H1 (cell line): ENCODE measurements around the gene OPCML. TPM values are rescaled to one million over a fixed set of nuclear protein-coding genes. Genes with fewer than 3 reads are reported as not detected.

Source experiments
- CTCF ChIA-PET: fragments of 300-600 bp; sonication (Branson Sonifier 250); formaldehyde crosslinking; loops from one replicate; lab custom pipeline; 2021; ENCODE audit not compliant: partially characterized antibody; lab: Charles Lee
- POLR2A ChIA-PET: fragments of 300-600 bp; sonication (Branson Sonifier 250); formaldehyde crosslinking; loops from one replicate; lab custom pipeline; 2021; ENCODE audit warnings: inconsistent platforms; ENCODE audit not compliant: partially characterized antibody; lab: Charles Lee
- DNase-seq, 2 experiments: peaks; one replicate each; pipeline versions ENCODE4 v3.0.0 to v3.0.0-alpha.2; 2010 to 2022; ENCODE audit warnings: low spot score in 2 of 2, low read depth in 1 of 2, mixed read lengths in 1 of 2
- FAIRE-seq: peaks from 2 replicates; lab custom pipeline; 2011; peaks lifted over from hg19 to GRCh38; lab: Jason Lieb, UNC
- H2AFZ ChIP-seq: 2 replicates; pipeline ENCODE4 v1.8.1; 2012; ENCODE audit warnings: low read length, inconsistent platforms
- H2AK5ac ChIP-seq: 2 replicates; pipeline ENCODE4 v1.6.1; 2013; ENCODE audit warnings: low read depth, low read length
- H2BK120ac ChIP-seq: replicated peaks from 2 replicates; pipeline ENCODE3; 2013; ENCODE audit warnings: low read depth, low read length, inconsistent platforms
- H2BK12ac ChIP-seq: 2 replicates; pipeline ENCODE4 v1.6.1; 2013; ENCODE audit warnings: low read depth, low read length
- H2BK15ac ChIP-seq: 2 replicates; pipeline ENCODE4 v1.6.1; 2013; ENCODE audit warnings: low read length
- H2BK20ac ChIP-seq: 2 replicates; pipeline ENCODE4 v1.6.1; 2013; ENCODE audit warnings: low read length
- H2BK5ac ChIP-seq: 2 replicates; pipeline ENCODE4 v1.6.1; 2013; ENCODE audit warnings: low read depth, low read length
- H3K14ac ChIP-seq: 2 replicates; pipeline ENCODE4 v1.6.1; 2013; ENCODE audit warnings: inconsistent platforms; ENCODE audit not compliant: insufficient read length
- H3K18ac ChIP-seq: 2 replicates; pipeline ENCODE4 v1.6.1; 2013; ENCODE audit warnings: low read length; ENCODE audit errors: extremely low read depth
- H3K23ac ChIP-seq: 2 replicates; pipeline ENCODE4 v1.6.1; 2013; ENCODE audit warnings: inconsistent platforms; ENCODE audit not compliant: insufficient read length
- H3K23me2 ChIP-seq: 2 replicates; pipeline ENCODE4 v1.6.1; 2013; ENCODE audit warnings: low read depth, low read length
- H3K27ac ChIP-seq: 2 replicates; pipeline ENCODE4 v1.6.1; 2011; ENCODE audit warnings: low read depth, low read length, inconsistent platforms
- H3K27me3 ChIP-seq, 4 experiments: replicated peaks in 1 of 4; 1 replicate in 1 of 4; 2 replicates in 3 of 4; pipeline versions ENCODE4 v1.6.1 to v1.8.1; 2011 to 2013; ENCODE audit warnings: low read length in 3 of 4, mild to moderate bottlenecking in 3 of 4, inconsistent platforms in 2 of 4, mixed read lengths in 2 of 4, moderate library complexity in 1 of 4; ENCODE audit not compliant: control insufficient read depth in 3 of 4, insufficient read depth in 3 of 4; ENCODE audit errors: extremely low read depth in 1 of 4
- H3K36me3 ChIP-seq, 4 experiments: 2 replicates each; pipeline versions ENCODE4 v1.6.1 to v1.8.1; 2011 to 2013; ENCODE audit warnings: mild to moderate bottlenecking in 4 of 4, low read length in 3 of 4, moderate library complexity in 2 of 4, control low read depth in 1 of 4, inconsistent platforms in 1 of 4; ENCODE audit not compliant: insufficient read depth in 4 of 4, control insufficient read depth in 2 of 4
- H3K4ac ChIP-seq: replicated peaks from 2 replicates; pipeline ENCODE3; 2013; ENCODE audit warnings: low read length, low read depth, mixed read lengths, inconsistent platforms; ENCODE audit not compliant: insufficient read length
- H3K4me1 ChIP-seq, 4 experiments: replicated peaks in 1 of 4; 1 replicate in 1 of 4; 2 replicates in 3 of 4; pipeline versions ENCODE4 v1.6.1 to v1.8.1; 2011 to 2013; ENCODE audit warnings: low read length in 3 of 4, inconsistent platforms in 2 of 4, mixed read lengths in 1 of 4; ENCODE audit not compliant: insufficient read depth in 4 of 4, control insufficient read depth in 3 of 4
- H3K4me2 ChIP-seq, 2 experiments: 2 replicates each; pipeline versions ENCODE4 v1.6.1 to v1.8.1; 2011 to 2013; ENCODE audit warnings: low read depth in 2 of 2, low read length in 2 of 2, control low read depth in 1 of 2, inconsistent platforms in 1 of 2, mild to moderate bottlenecking in 1 of 2; ENCODE audit not compliant: insufficient read depth in 1 of 2
- H3K4me3 ChIP-seq, 4 experiments: fragments of 200-600, 300-600 bp in 1 of 4; sonication (generic), shearing (Covaris generic), sonication (Bioruptor Twin) in 1 of 4; 2 replicates each; pipeline versions ENCODE4 v1.5.1 to v1.8.1; 2011 to 2016; ENCODE audit warnings: low read length in 4 of 4, low read depth in 3 of 4, control low read depth in 2 of 4, inconsistent platforms in 2 of 4, mild to moderate bottlenecking in 2 of 4, mixed read lengths in 1 of 4, moderate library complexity in 1 of 4; ENCODE audit not compliant: insufficient read depth in 2 of 4; ENCODE audit errors: extremely low read depth in 1 of 4
- H3K56ac ChIP-seq: replicated peaks from 2 replicates; pipeline ENCODE3; 2013; ENCODE audit warnings: low read depth, mild to moderate bottlenecking, mixed read lengths, low read length, inconsistent platforms; ENCODE audit not compliant: insufficient read length
- H3K79me1 ChIP-seq: 2 replicates; pipeline ENCODE4 v1.6.1; 2013; ENCODE audit warnings: low read depth, low read length, control low read depth
- H3K79me2 ChIP-seq, 2 experiments: 2 replicates each; pipeline versions ENCODE4 v1.6.1 to v1.8.1; 2012 to 2013; ENCODE audit warnings: low read length in 2 of 2, mild to moderate bottlenecking in 2 of 2, inconsistent platforms in 1 of 2; ENCODE audit not compliant: insufficient read depth in 2 of 2, control insufficient read depth in 1 of 2
- H3K9ac ChIP-seq, 4 experiments: replicated peaks in 1 of 4; 1 replicate in 1 of 4; 2 replicates in 3 of 4; pipeline versions ENCODE4 v1.6.1 to v1.8.1; 2011 to 2013; ENCODE audit warnings: low read depth in 3 of 4, low read length in 3 of 4, control low read depth in 2 of 4, mild to moderate bottlenecking in 2 of 4, moderate library complexity in 2 of 4, inconsistent platforms in 1 of 4; ENCODE audit errors: extremely low read depth in 1 of 4
- H3K9me3 ChIP-seq, 2 experiments: 2 replicates each; pipeline versions ENCODE4 v1.6.1 to v1.8.1; 2012 to 2013; ENCODE audit warnings: mild to moderate bottlenecking in 2 of 2, moderate library complexity in 2 of 2, control low read depth in 1 of 2, inconsistent platforms in 1 of 2, low read depth in 1 of 2, low read length in 1 of 2, mixed read lengths in 1 of 2; ENCODE audit not compliant: insufficient read depth in 2 of 2
- H4K20me1 ChIP-seq, 2 experiments: replicated peaks in 1 of 2; 2 replicates each; pipeline versions ENCODE3 to v1.8.1; 2011 to 2013; ENCODE audit warnings: inconsistent platforms in 2 of 2, low read length in 2 of 2, mild to moderate bottlenecking in 1 of 2; ENCODE audit not compliant: insufficient read depth in 2 of 2, control insufficient read depth in 1 of 2
- H4K5ac ChIP-seq: 2 replicates; pipeline ENCODE4 v1.6.1; 2013; ENCODE audit warnings: low read length, low read depth, mixed read lengths, inconsistent platforms; ENCODE audit not compliant: insufficient read length
- H4K8ac ChIP-seq: 2 replicates; pipeline ENCODE4 v1.8.0; 2013; ENCODE audit warnings: mild to moderate bottlenecking, moderate library complexity, low read length, inconsistent platforms; ENCODE audit not compliant: insufficient read depth; ENCODE audit errors: extremely low read depth
- H4K91ac ChIP-seq: replicated peaks from 2 replicates; pipeline ENCODE3; 2013; ENCODE audit warnings: low read length, mixed read lengths, inconsistent platforms; ENCODE audit not compliant: insufficient read length
- ASH2L ChIP-seq: fragments of 200-600, 300-600 bp; sonication (generic); IDR thresholded peaks from one replicate; pipeline ENCODE4 v1.7.1; 2017; ENCODE audit warnings: low read length
- BACH1 ChIP-seq: IDR thresholded peaks from 2 replicates; pipeline ENCODE4 v1.6.1; 2012; ENCODE audit warnings: low read length, improper control_type of control experiment
- BCL11A ChIP-seq, 2 experiments: IDR thresholded peaks; one replicate each; pipeline ENCODE4 v1.6.1; 2011; ENCODE audit warnings: low read depth in 2 of 2, low read length in 2 of 2, mild to moderate bottlenecking in 2 of 2
- CHD1 ChIP-seq: IDR thresholded peaks from 2 replicates; pipeline ENCODE4 v1.6.1; 2012; ENCODE audit warnings: low read depth, low read length, improper control_type of control experiment
- CREB1 ChIP-seq: IDR thresholded peaks from 2 replicates; pipeline ENCODE4 v1.6.1; 2012; ENCODE audit warnings: inconsistent platforms
- EGR1 ChIP-seq: IDR thresholded peaks from 2 replicates; pipeline ENCODE4 v1.6.1; 2011; ENCODE audit warnings: low read depth, low read length, borderline replicate concordance
- FOSL1 ChIP-seq: IDR thresholded peaks from 2 replicates; pipeline ENCODE4 v1.6.1; 2011; ENCODE audit warnings: mild to moderate bottlenecking, low read depth, low read length, moderate library complexity; ENCODE audit not compliant: insufficient read depth
- JUND ChIP-seq: IDR thresholded peaks from 2 replicates; pipeline ENCODE4 v1.6.1; 2011; ENCODE audit warnings: mild to moderate bottlenecking, improper control_type of control experiment, low read length
- KDM4A ChIP-seq: IDR thresholded peaks from one replicate; pipeline ENCODE4 v1.7.1; 2012; ENCODE audit warnings: low read depth, mild to moderate bottlenecking, moderate library complexity, low read length, inconsistent platforms; ENCODE audit not compliant: severe bottlenecking
- KDM5A ChIP-seq: fragments of 200-600 bp; IDR thresholded peaks from 2 replicates; pipeline ENCODE4 v1.7.1; 2012; ENCODE audit warnings: mild to moderate bottlenecking, low read length, inconsistent platforms, mixed read lengths
- POLR2AphosphoS5 ChIP-seq: IDR thresholded peaks from 2 replicates; pipeline ENCODE4 v1.6.1; 2011; ENCODE audit warnings: low read depth, low read length
- RAD21 ChIP-seq, 2 experiments: IDR thresholded peaks in 1 of 2; conservative IDR thresholded peaks in 1 of 2; 2 replicates each; pipeline ENCODE4 v1.6.1; 2011; ENCODE audit warnings: low read depth in 2 of 2, low read length in 2 of 2, improper control_type of control experiment in 1 of 2, inconsistent platforms in 1 of 2, mild to moderate bottlenecking in 1 of 2, moderate library complexity in 1 of 2
- RBBP5 ChIP-seq: IDR thresholded peaks from 2 replicates; pipeline ENCODE4 v1.7.1; 2012; ENCODE audit warnings: low read depth, mild to moderate bottlenecking, inconsistent platforms, low read length, moderate library complexity, borderline replicate concordance
- SIN3A ChIP-seq, 2 experiments: IDR thresholded peaks in 1 of 2; conservative IDR thresholded peaks in 1 of 2; 2 replicates each; pipeline ENCODE4 v1.6.1; 2011 to 2012; ENCODE audit warnings: low read length in 2 of 2, improper control_type of control experiment in 1 of 2, low read depth in 1 of 2, mild to moderate bottlenecking in 1 of 2
- SP2 ChIP-seq: IDR thresholded peaks from 2 replicates; pipeline ENCODE4 v1.6.1; 2012; ENCODE audit warnings: mild to moderate bottlenecking, low read length, inconsistent platforms
- WGBS, 2 experiments: shearing (Covaris generic) in 1 of 2; methylation state at CpG; one replicate each; pipeline versions ENCODE4 v1.1.6 to v1.1.7; 2013 to 2015; ENCODE audit warnings: low lambda C conversion rate in 2 of 2, mixed read lengths in 2 of 2, inconsistent platforms in 1 of 2, low coverage in 1 of 2, missing lambda C conversion rate in 1 of 2; ENCODE audit not compliant: insufficient replicate concordance in 2 of 2, insufficient coverage in 1 of 2, insufficient read length in 1 of 2; ENCODE audit errors: extremely low coverage in 1 of 2, missing lambda C conversion rate in 1 of 2; 5-methylcytosine and 5-hydroxymethylcytosine counted together
- polyA plus RNA-seq, 7 experiments: library from polyadenylated mRNA; depleted of rRNA in 3 of 7; stranded (reverse) in 5 of 7; unstranded in 2 of 7; fragments of >200 nt in 5 of 7; fragments of 200-250 nt in 2 of 7; gene quantifications; 1 replicate in 5 of 7; 2 replicates in 1 of 7; 4 replicates in 1 of 7; pipeline versions ENCODE4 v1.2.1 to v1.2.3, GENCODE V29; 2011 to 2013; ENCODE audit warnings: missing spikeins in 2 of 7, mixed read lengths in 2 of 7
- total RNA-seq: library from RNA; stranded (reverse); fragmentation: NEBNext Ultra II Directional; extraction: Animal tissue kit (Norgen Biotek cat#: 25700); gene quantifications from 2 replicates; pipeline ENCODE4 v1.2.1, GENCODE V29; 2021

The OPCML gene
- total and polyA plus RNA-seq, 2 of the 8 experiments (the other 6 are each of a cell fraction or from before 2014, with no cell fraction given) = 2.3 to 3.1 TPM

- Histone ChIP-seq H2BK15ac (no peak overlapping the region), H2BK5ac (no peak overlapping the region), H3K4ac (no peak overlapping the region), H3K56ac (no peak overlapping the region), H3K27ac (no peak overlapping the region), H4K5ac (no peak overlapping the region), H3K4me3 (no peak overlapping the region), H3K18ac (no peak overlapping the region), H3K79me1 (no peaks in the 10 kb centered on the region), H3K27me3 (peaks cover 5 to 35% (median 29%) of the 10 kb centered on the region in 4 experiments), H3K9me3 (no peaks in the 10 kb centered on the region), H3K4me2 (no peak overlapping the region; a peak in 1 of 4 replicates), H3K79me2 (no peaks in the 10 kb centered on the region), H2AFZ (no peak overlapping the region), H4K91ac (no peak overlapping the region), H3K14ac (no peak overlapping the region), H3K36me3 (no peaks in the 10 kb centered on the region), H3K9ac (no peak overlapping the region), H3K23me2 (peaks cover 3% of the 10 kb centered on the region; the same call in 1 of the 2 replicates), H3K4me1 (peaks cover 2 to 8% (median 7%) of the 10 kb centered on the region in 4 experiments; a peak in 5 of 7 replicates), H2BK20ac (no peak overlapping the region), H2BK120ac (no peak overlapping the region), H2AK5ac (no peak overlapping the region), H4K20me1 (no peaks in the 10 kb centered on the region), H2BK12ac (no peak overlapping the region), H3K23ac (no peak overlapping the region), H4K8ac (no peak overlapping the region)
- no peak for FAIRE-seq
- 83% methylated on average over 6 of the region's 6 CpGs; no CpG with 5 or more reads in 1 of the 2 experiments for WGBS, 2 experiments
- ChIA-PET POLR2A (interaction anchor here (1.4 kb wide), 1 partner anchor 39 kb away, joined by 4 read pairs; no protein-coding TSS in a partner anchor), CTCF (interaction anchor here (0.6 to 2.6 kb wide), 9 partner anchors 11 to 127 kb away, joined by 3 to 8 read pairs (median 3); no protein-coding TSS in a partner anchor)
- DNase-seq = no peak
- TF ChIP-seq SIN3A (conservative IDR thresholded peaks at IDR 0.05 in 1 of 2, IDR thresholded peaks at IDR 0.05 in 1 of 2; ENCODE audit: low read depth in 1 of 2, low read length in 2 of 2) = no peak
- TF ChIP-seq RBBP5 = no peak
- TF ChIP-seq CHD1 = no peak
- no peak for TF ChIP-seq BCL11A (IDR thresholded peaks at IDR 0.05; ENCODE audit: low read depth in 2 of 2, low read length in 2 of 2)
- TF ChIP-seq FOSL1 = no peak
- no peak for TF ChIP-seq CREB1
- TF ChIP-seq EGR1 = no peak
- no peak for TF ChIP-seq SP2
- no peak for TF ChIP-seq KDM5A
- no peak for TF ChIP-seq JUND
- no peak for TF ChIP-seq RAD21 (IDR thresholded peaks at IDR 0.05 in 1 of 2, conservative IDR thresholded peaks at IDR 0.05 in 1 of 2; ENCODE audit: low read depth in 2 of 2, low read length in 2 of 2)
- no peak for TF ChIP-seq POLR2AphosphoS5
- TF ChIP-seq KDM4A = no peak
- TF ChIP-seq ASH2L = no peak
- no peak for TF ChIP-seq BACH1
Observed at GRCh38 chr11:132994966-132995365, 537.3 kb downstream of the OPCML start.
